HG02623 (cell line): ENCODE data around the gene APAF1.
"Not testable (repeated sequence)": the region's sequence is repeated elsewhere in the genome, so short reads cannot be mapped to it uniquely, and the experiment has no call there.

Source experiments
- ATAC-seq: cut with Tn5 transposase; IDR thresholded peaks from one replicate; pipeline ENCODE4 v1.9.1; 2021; ENCODE audit warnings: moderate library complexity; ENCODE audit not compliant: unreplicated experiment

Gene APAF1, protein sequence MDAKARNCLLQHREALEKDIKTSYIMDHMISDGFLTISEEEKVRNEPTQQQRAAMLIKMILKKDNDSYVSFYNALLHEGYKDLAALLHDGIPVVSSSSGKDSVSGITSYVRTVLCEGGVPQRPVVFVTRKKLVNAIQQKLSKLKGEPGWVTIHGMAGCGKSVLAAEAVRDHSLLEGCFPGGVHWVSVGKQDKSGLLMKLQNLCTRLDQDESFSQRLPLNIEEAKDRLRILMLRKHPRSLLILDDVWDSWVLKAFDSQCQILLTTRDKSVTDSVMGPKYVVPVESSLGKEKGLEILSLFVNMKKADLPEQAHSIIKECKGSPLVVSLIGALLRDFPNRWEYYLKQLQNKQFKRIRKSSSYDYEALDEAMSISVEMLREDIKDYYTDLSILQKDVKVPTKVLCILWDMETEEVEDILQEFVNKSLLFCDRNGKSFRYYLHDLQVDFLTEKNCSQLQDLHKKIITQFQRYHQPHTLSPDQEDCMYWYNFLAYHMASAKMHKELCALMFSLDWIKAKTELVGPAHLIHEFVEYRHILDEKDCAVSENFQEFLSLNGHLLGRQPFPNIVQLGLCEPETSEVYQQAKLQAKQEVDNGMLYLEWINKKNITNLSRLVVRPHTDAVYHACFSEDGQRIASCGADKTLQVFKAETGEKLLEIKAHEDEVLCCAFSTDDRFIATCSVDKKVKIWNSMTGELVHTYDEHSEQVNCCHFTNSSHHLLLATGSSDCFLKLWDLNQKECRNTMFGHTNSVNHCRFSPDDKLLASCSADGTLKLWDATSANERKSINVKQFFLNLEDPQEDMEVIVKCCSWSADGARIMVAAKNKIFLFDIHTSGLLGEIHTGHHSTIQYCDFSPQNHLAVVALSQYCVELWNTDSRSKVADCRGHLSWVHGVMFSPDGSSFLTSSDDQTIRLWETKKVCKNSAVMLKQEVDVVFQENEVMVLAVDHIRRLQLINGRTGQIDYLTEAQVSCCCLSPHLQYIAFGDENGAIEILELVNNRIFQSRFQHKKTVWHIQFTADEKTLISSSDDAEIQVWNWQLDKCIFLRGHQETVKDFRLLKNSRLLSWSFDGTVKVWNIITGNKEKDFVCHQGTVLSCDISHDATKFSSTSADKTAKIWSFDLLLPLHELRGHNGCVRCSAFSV (N-terminal part only)

DNA sequence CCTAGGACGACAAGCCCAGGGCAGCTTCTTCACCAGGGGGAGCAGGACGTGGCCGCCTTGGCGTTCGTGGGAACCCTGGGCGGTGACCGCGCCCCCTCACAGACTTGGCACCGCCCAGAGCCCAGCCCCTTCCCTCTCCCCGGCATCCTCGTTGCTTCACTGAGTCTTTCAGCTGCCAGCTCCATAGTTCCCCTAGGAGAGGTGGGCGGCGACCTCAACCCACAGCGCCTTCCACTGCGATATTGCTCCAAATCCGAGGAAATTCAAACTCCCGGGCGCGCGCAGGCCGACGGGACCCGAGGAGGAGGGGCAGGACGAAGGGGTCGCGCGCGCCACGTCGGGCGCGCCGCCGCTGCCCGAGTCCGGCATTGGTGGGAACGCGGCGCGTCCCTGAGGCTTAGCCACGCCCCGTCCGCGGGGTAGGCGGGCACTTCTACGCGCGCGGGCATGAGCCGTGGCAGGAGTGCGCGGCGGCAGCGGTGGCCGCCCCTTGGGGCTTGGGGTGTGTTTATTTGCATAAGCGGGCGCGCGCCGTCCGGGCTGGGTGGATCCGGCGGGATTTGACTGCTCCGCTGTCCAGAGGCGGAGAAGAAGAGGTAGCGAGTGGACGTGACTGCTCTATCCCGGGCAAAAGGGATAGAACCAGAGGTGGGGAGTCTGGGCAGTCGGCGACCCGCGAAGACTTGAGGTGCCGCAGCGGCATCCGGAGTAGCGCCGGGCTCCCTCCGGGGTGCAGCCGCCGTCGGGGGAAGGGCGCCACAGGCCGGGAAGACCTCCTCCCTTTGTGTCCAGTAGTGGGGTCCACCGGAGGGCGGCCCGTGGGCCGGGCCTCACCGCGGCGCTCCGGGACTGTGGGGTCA lies at the start of gene APAF1, which contains the start of gene IKBIP:
Gene APAF1, plus strand, starts transcription at position 579 of the 860 bp plus-strand sequence. CDS start 3,070 bp downstream, outside the sequence.
Gene IKBIP, minus strand, starts transcription at position 77 of the 860 bp plus-strand sequence. CDS start 87 bp downstream, outside the sequence.
- ATAC-seq: peak; percentile 90

DNA sequence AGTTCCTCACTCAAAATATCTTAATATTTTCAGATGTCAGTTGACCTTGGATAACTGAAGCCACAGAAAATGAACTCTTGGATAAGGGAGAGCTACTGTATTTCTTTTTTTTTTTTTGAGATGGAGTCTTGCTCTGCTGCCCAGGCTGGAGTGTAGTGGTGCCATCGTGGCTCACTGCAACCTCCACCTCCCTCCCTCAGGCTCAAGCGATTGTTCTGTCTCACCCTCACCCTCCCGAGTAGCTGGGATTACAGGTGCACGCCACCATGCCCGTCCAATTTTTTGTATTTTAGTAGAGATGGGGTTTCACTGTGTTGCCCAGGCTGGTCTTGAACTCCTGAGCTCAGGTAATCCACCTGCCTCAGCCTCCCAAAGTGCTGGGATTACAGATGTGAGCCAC lies 47.8 kb upstream of the APAF1 start:
- ATAC-seq: not testable (repeated sequence)

DNA sequence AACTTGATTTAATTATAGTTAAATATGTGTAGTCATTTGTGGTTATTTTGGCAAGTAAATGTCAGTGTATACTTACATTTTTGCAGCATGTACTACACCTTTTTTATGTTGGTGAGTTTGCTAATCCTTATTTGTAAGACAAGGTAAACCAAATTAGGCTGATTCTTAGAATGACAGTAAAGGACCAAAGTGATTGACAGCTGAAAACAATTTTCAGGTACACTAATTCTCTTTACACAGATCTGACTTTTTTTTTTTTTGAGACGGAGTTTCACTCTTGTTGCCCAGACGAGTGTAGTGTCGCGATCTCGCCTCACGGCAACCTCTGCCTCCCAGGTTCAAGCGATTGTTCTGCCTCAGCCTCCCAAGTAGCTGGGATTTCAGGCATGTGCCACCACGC lies 43.2 kb upstream of the APAF1 start:
- ATAC-seq: no peak

DNA sequence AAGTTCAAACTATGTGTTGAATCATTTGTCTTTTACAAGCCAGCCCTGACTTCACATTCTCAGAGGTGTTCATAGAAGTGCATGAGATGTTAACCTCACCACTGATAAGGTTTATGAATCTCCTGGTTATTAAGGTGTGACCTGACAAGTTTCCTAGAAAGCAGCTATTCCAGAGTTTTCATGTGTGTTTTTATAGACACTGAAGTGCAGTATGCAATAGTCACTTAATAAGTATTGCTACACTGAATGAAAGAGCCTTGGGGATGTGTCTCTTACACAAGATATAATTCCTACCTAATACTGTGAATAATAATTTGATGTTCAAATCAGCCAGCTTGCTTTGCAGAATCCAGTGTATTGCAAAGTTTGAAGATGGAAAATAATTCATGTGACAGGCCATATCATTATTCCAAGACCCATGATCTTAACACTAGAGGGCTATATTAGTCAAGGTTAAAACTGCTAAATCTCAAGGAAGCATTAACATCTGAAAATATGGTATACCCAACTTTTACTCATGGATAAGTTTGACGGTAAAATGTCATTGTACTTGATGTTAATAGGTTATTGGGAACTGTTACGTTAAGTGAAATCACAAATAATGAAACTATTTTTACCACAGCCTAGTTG lies 38.6 kb upstream of the APAF1 start:
- ATAC-seq: no peak

DNA sequence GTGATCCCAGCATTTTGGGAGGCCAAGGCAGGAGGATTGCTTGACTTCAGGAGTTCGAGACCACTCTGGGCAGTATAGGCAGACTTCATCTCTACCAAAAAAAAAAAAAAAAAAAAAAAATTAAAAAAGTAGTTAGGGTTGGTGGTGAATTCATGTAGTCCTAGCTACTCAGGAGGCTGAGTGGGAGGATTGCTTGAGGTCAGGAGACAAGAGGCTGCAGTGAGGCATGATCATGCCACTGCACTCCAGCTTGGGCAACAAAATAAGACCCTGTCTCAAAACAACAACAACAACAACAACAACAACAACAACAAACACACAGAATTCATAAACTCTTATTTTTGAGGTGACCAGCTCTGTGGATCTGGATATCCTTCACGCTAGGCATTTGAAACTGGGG lies 34.5 kb upstream of the APAF1 start:
- no peak for ATAC-seq

DNA sequence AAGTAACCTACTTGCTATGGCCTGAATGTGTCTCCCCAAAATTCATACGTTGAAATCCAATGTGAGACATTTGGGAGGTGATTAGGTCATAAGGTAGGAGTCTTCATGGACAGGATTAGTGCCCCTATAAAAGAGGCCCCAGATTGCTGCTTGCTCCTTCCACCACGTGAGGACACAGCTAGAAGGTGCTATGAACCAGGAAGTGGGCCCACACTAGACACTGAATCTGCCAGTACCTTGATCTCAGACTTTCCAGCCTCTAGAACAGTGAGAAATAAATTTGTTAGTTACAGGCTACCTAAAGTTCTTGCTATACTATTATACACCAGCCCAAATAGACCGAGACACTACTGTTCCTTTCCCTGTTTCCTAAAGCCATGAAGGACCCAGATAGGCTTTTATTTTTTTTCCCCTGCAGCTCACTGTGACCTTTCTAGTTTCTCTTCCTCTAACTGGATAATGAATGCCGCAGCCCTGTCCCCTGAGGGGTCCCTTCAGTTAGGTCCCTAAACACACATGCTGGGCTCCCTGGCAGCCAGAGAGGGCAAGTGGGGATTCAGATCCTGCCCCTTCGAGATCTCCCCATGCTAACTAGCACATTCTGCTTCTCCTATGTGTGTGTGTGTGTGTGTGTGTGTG lies 32.3 kb upstream of the APAF1 start:
- peak; percentile 79 for ATAC-seq

DNA sequence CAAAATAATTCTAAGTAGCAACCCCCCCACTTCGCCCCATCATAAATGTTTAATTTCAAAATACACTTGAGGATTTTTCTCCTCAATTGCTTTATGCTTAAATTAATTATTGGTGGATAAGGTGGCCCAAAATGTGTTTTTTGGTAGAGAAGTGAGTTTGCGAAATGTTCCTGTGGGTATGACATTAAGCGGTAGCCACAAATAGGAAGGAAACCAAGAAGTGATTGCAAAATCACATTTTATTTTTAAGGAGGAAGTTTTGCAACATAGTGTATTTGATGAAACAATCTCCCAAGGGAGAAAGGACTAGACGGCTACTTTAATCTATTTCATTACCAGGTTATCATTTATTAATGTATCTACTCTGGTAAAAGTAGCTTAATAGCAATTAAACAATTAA lies 26.1 kb upstream of the APAF1 start:
- no peak for ATAC-seq

DNA sequence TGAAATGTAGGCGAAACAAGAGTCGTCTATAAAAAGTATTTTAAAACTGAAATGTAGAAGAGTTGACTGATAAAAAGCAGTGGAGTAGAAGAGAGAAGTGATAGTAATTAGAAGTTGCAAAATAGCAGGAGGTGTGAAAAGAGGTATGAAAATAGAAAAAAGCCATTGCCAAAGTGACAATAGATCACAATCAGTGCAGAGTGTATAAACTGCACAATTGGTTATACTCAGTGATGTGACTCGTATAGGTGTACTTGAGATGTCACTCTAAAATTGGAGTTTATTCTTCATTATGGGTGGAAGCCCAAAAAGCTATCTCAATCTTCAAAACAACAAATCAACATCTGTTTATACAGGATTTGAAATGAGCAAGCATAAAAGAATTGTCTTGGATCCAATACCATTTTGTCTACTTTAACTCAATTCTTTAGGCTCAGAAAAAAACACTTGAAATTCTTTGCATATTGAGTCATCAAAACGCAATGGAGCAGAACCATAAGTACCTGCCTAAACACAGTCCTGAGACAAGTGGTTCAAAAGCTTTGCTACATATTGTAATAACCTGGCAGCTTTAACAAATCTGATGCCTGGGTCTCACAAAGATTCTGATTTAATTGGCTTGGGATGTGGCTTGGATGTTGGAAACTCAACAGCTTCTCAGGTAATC lies 9.3 kb upstream of the APAF1 start:
- peak; percentile 82 for ATAC-seq

DNA sequence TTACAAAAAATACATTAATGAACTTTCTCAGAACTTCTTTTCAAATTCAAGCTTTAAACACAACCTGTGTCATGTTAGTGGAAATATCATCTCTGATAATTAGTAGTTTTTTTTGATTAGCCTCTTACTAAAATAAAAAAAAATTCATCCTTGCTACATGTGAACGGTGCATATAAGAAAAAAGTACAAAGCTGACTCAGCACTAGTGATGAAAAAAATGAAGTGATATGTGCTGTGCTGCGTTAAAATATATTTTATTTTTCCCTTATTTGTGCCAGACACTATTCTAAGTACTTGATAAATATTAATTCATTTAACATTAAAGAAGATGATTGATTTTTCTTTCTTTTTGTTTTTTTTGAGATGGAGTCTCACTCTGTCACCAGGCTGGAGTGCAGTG lies 8.0 kb upstream of the APAF1 start:
- ATAC-seq: no peak

DNA sequence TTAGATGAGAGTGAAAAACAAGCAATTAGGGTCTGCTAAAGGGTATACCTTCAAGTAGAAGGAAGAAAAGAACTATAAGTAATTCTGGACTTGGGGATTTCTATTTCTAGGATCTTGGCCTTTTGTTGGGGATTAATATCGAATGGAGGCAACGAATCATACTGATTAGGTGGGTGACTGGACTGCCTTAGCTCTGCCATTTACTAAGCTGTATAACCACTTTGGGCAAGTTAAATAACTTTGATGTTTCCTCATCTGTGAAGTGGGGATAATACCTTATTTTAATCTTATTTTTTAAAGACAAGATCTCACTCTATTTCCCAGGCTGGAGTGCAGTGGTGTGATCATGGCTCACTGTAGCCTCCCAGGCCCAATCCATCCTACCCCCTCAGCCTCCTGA lies 7.1 kb upstream of the APAF1 start:
- no peak for ATAC-seq

DNA sequence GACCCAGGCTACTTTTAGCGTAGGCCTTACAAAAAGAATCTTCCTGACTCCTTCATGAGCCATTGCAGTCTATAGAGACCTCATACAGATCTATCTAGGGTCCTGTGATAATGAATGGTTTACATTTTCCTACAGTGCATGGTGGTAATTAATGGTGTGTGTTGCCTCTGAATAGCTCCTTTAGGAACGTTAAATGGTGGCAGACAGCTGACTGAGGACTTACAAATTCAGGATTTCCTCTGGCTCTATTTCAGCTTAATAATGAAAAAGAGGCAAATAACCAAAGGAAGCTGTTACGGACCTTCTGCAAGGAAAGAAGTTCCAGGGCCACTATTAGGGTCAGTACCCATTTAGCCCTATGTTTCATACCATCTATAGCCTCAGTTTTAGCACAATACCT lies 5.6 kb upstream of the APAF1 start:
- no peak for ATAC-seq

DNA sequence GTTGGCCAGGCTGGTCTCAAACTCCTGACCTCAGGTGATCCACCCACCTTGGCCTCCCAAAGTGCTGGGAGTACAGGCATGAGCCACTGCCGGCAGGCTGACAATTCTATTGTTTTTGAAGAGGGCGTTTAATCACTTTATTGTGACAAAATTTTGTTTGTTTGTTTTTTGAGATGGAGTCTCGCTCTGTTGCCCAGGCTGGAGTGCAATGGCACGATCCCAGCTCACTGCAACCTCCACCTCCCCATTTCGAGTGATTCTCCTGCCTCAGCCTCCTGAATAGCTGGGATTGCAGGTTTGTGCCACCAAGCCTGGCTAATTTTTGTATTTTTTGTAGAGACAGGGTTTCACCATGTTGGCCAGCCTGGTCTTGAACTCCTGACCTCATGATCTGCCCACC lies 2.3 kb upstream of the APAF1 start:
- not testable (repeated sequence) for ATAC-seq

DNA sequence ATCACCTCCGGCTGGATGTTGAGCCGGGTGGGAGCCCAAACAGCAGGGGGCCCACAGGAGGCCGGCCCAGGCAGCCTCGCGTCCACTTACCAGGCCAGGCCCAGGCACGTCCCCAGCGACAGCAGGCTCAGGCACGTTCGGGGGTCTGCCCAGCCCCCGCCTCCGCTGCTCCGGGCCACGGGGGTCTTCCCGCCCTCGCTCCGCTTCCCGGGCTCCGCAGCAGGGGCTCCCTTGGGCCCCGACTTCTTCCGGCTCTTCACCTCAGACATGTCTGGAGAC lies 718 bp upstream of the APAF1 start:
- peak; percentile 11 for ATAC-seq

DNA sequence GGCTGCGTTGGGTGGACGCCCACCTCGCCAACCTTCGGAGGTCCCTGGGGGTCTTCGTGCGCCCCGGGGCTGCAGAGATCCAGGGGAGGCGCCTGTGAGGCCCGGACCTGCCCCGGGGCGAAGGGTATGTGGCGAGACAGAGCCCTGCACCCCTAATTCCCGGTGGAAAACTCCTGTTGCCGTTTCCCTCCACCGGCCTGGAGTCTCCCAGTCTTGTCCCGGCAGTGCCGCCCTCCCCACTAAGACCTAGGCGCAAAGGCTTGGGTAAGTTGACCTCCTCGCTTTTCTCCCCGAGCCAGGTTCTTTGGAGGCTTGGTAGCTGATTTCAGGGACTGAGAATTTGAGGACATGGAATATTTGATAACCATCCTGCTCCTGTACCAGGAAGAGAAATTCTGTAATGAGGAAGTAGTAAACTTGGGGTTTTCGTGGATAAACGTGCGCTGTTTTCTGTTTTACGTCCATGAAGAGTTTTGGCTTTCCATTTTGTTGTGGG lies 530 bp downstream of the APAF1 start:
- no peak for ATAC-seq

DNA sequence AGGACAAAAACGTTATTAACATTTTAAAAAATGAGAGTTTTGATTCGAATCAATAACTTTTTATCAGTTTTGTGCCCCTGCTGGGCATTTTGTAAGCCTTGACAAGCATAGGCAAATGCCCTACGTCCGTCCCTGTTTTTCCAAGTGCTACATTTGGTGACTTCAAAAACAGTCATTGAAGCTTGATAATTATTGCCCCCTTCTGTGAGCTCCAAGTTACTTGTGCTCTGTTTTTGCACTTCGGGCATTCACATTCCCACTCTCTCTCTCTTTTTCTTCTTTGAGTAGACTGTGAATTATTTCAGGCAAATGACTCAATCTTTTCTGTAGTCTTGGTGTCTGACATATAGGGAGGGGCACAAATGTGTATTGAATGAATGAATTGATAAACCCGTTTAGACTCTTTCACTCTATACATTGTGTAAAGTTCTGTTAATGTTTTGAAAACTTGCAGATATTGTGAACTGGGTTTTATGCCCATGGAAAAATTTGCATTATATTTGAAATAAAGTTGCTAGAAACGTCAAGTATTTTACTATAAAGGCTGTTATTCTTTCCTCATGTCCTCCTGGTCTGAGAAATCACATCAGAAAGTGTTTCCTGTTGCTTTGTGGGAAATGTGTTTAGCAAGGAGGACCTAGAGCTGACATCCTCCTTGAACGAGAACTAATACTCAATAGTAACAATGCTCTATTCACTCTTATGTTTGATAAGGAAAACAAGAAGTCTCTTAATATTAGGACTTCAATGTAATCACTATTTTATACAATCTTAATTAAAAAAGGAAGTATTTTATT lies 1.4 kb downstream of the APAF1 start:
- ATAC-seq: no peak

DNA sequence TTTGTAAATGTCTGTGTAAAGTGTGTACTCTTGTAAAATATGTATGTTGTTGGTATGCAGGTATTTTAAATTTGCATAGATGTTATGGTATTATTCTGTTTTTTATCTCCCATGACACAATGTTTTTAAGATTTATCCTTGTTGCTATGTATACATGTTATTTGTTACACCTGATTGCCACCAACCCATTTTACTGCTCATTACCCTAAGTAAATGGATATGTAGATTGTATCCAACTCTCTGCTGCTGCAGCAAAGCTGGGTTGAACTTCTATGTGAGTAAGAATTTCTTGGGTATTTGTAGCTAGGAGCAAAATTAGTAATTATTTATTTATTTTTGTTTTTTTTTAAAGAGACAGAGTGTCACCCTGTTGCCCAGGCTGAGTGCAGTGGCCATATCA lies 6.2 kb downstream of the APAF1 start:
- ATAC-seq: no peak

DNA sequence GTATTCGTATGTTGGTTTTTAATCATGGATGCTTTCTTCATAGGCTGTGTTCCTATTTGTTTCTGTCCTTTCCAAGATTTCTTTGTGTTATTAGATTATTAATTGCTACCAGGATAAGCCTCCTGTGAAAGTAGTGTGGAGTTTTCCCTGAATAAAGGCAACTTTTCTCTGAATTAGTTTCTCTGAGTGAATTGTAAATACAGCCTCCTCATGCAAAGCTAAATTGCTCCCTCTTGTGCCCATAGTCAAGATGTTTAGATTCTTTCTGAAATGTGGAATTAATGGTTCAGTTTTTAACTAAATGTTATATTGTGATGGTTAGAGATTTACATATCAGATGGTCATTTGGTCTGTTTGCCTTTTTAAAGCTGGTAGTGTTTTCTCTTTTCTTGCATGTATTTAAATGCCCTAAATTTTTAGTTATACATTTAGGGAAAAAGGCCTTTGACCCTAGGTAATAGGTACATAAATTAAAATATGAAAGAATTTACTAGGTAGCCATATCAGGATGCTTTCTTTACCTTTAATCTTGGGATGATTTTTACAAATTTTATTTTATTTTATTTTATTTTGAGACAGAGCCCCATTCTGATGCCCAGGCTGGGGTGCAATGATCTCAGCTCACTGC lies 8.9 kb downstream of the APAF1 start:
- ATAC-seq: no peak
